ENCODE data around the gene KPNA6. TPM values are rescaled to one million over a fixed set of nuclear protein-coding genes. Genes with fewer than 3 reads are reported as not detected.

The KPNA6 gene
- total and polyA plus RNA-seq, 2 of the 13 experiments (the other 11 are each of a cell fraction or from before 2014, with no cell fraction given): 22.0 to 47.5 TPM

DNA sequence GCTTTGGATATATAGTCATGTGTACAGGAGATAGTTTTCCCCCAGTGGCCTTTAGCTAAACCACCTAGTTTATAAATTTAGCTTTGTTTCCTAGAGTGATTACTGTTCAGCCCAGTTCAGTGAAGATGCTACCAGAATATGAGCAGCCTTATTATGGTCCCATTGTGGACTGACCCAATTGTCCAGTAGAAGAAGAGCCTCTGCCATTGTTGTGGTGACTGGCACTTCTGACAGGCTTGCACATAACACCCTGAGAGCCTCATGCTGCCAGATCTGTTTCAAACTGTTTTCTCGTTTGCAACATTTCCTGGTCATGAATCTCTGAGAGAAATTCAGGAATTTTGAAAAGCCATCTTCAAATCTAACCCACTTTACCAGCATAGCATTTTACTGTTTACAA is 20.6 kb downstream of the KPNA6 start:
- H2AFZ ChIP-seq (ENCODE audit: low read length): no peak overlapping the region
- no peak for DNase-seq (ENCODE audit: low spot score)
- WGBS (ENCODE audit: low lambda C conversion rate): 90% methylated on average over 1 of the region's 1 CpG
- intact Hi-C loops (cut with micrococcal nuclease; ENCODE audit: unreplicated experiment) (no loop called here), in situ Hi-C loops (cut with HindIII; ENCODE audit: extremely low pct_ligation_motif_present, low pct_unique_long_range_greater_than_20kb) (no loop called here)
- H3K27me3 ChIP-seq (ENCODE audit: control insufficient read depth in 1 of 2, insufficient read depth in 2 of 2, low read length in 2 of 2): no peaks in the 10 kb centered on the region
- ChIA-PET CTCF (ENCODE audit: low intra/inter-chr PET ratio, low total read pairs) (no interaction called here), POLR2A (interaction anchor here (0.5 kb wide), 1 partner anchor 113 kb away, joined by 3 read pairs; no protein-coding TSS in a partner anchor)
- peaks cover 4 to 5% of the 10 kb centered on the region in 2 experiments; a peak in 3 of 5 replicates for H3K36me3 ChIP-seq (replicated peaks in 1 of 2; ENCODE audit: control insufficient read depth in 1 of 2, insufficient read depth in 2 of 2, low read length in 2 of 2)
- no TSS peak for BruUV-seq (replicated peaks)
- H3K9ac ChIP-seq (ENCODE audit: insufficient read depth, low read depth, low read length): no peak overlapping the region
- no peaks in the 10 kb centered on the region for H3K9me3 ChIP-seq (ENCODE audit: low read length)
- H3K4me2 ChIP-seq (ENCODE audit: low read depth, low read length): no peak overlapping the region
- FAIRE-seq: no peak
- H3K4me3 ChIP-seq (replicated peaks in 1 of 3; ENCODE audit: insufficient read depth in 1 of 3, low read depth in 2 of 3, low read length in 3 of 3): no peak overlapping the region
- peaks cover 11% of the 10 kb centered on the region for H4K20me1 ChIP-seq (ENCODE audit: insufficient read depth, low read length)
- TF ChIP-seq FOXP1 (IDR thresholded peaks at IDR 0.05): no peak
- TF ChIP-seq FOXP1 (CRISPR knock-in tag; IDR thresholded peaks at IDR 0.05): no peak
- no peak for TF ChIP-seq THAP11 (CRISPR knock-in tag; IDR thresholded peaks at IDR 0.05)
- TF ChIP-seq NFE2L1 (CRISPR knock-in tag; IDR thresholded peaks at IDR 0.05; ENCODE audit: borderline replicate concordance): no peak
- TF ChIP-seq, protein P1, sequence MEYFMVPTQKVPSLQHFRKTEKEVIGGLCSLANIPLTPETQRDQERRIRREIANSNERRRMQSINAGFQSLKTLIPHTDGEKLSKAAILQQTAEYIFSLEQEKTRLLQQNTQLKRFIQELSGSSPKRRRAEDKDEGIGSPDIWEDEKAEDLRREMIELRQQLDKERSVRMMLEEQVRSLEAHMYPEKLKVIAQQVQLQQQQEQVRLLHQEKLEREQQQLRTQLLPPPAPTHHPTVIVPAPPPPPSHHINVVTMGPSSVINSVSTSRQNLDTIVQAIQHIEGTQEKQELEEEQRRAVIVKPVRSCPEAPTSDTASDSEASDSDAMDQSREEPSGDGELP (IDR thresholded peaks at IDR 0.05; ENCODE audit: borderline replicate concordance, low read depth): no peak
- TF ChIP-seq NRL (CRISPR knock-in tag; IDR thresholded peaks at IDR 0.05; ENCODE audit: borderline replicate concordance): no peak
- no peak for TF ChIP-seq KAT7 (CRISPR knock-in tag; IDR thresholded peaks at IDR 0.05; ENCODE audit: borderline replicate concordance)
- TF ChIP-seq REXO4 (CRISPR knock-in tag; IDR thresholded peaks at IDR 0.05; ENCODE audit: borderline replicate concordance): no peak
- TF ChIP-seq DR1 (CRISPR knock-in tag; IDR thresholded peaks at IDR 0.05): no peak
- no peak for TF ChIP-seq ZNF484 (CRISPR knock-in tag; IDR thresholded peaks at IDR 0.05; ENCODE audit: borderline replicate concordance, low read depth)
- TF ChIP-seq, protein P2, sequence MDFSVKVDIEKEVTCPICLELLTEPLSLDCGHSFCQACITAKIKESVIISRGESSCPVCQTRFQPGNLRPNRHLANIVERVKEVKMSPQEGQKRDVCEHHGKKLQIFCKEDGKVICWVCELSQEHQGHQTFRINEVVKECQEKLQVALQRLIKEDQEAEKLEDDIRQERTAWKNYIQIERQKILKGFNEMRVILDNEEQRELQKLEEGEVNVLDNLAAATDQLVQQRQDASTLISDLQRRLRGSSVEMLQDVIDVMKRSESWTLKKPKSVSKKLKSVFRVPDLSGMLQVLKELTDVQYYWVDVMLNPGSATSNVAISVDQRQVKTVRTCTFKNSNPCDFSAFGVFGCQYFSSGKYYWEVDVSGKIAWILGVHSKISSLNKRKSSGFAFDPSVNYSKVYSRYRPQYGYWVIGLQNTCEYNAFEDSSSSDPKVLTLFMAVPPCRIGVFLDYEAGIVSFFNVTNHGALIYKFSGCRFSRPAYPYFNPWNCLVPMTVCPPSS (IDR thresholded peaks at IDR 0.05): no peak
- no peak for TF ChIP-seq NCOA5 (CRISPR knock-in tag; IDR thresholded peaks at IDR 0.05)
- no peak for TF ChIP-seq NR1H2 (CRISPR knock-in tag; IDR thresholded peaks at IDR 0.05; ENCODE audit: borderline replicate concordance, low read depth)
- peaks cover 76% of the 10 kb centered on the region for H3K79me2 ChIP-seq (ENCODE audit: insufficient read depth, low read length)
- H3K27ac ChIP-seq (ENCODE audit: extremely low read length, insufficient read depth, low read length): no peak overlapping the region
- ATAC-seq: no peak
- peaks cover 20% of the 10 kb centered on the region for H3K4me1 ChIP-seq (ENCODE audit: insufficient read depth, low read length)
